Neural crest cell (in vitro differentiated cells): ENCODE results near the gene RALGDS. TPM values are rescaled to one million over a fixed set of nuclear protein-coding genes. Genes with fewer than 3 reads are reported as not detected.
A peak's percentile ranks its signal among the peaks of the same experiment; 100 is the strongest.

Experiments
- DNase-seq: peaks from one replicate; pipeline ENCODE4 v3.0.0; 2021; ENCODE audit warnings: low read depth, mixed read lengths, low spot score
- H3K27ac Mint-ChIP-seq: one replicate; pipeline ENCODE4 v1.8.0; 2021; ENCODE audit warnings: mild to moderate bottlenecking, mixed read lengths; ENCODE audit not compliant: unreplicated experiment
- H3K27me3 Mint-ChIP-seq: 2 replicates; pipeline ENCODE4 v1.8.0; 2021; ENCODE audit warnings: low read depth, mild to moderate bottlenecking, mixed read lengths
- H3K36me3 Mint-ChIP-seq: 2 replicates; pipeline ENCODE4 v1.8.0; 2021; ENCODE audit warnings: low read depth, mild to moderate bottlenecking, mixed read lengths
- H3K4me1 Mint-ChIP-seq: 2 replicates; pipeline ENCODE4 v1.8.0; 2021; ENCODE audit warnings: mixed read lengths
- H3K4me3 Mint-ChIP-seq: one replicate; pipeline ENCODE4 v1.8.0; 2021; ENCODE audit warnings: mild to moderate bottlenecking, mixed read lengths
- H3K9me3 Mint-ChIP-seq: 2 replicates; pipeline ENCODE4 v1.8.0; 2021; ENCODE audit warnings: mixed read lengths
- total RNA-seq: library from RNA; stranded (reverse); gene quantifications from 2 replicates; pipeline ENCODE4 v1.2.1, GENCODE V29; 2021
- TF ChIP-seq, protein P1 (sequence below): fragments of 200-600 bp; sonication (generic); conservative IDR thresholded peaks from 2 replicates; pipeline ENCODE4 v1.5.0; 2021; ENCODE audit warnings: antibody characterized with exemption, mild to moderate bottlenecking

Gene RALGDS
- total RNA-seq, 1 donor from 2014 or later = 73.8 TPM

DNA sequence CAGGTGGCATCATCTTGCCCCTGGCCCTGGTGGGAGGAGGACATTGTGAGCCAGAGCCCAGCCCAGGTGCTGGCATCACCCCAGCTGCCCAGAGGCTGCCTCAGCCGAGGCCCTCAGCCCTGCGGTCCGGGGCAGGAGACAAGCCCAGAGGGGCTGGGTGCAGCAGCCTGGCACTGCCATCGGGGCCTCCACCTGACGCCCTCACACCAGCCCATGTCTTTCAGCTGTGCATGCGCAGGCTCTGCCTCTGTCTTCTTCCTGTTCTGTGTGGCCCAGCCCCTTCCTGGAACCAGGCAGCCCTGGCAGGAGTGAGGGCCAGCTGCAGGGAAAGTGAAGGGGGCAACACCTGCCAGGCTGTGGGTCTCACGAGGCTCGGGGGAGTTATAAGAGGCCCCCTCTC is 64.0 kb downstream of the RALGDS start:
- H3K9me3 Mint-ChIP-seq = no peaks in the 10 kb centered on the region
- H3K27me3 Mint-ChIP-seq = no peaks in the 10 kb centered on the region
- H3K36me3 Mint-ChIP-seq = no peaks in the 10 kb centered on the region
- no peak overlapping the region for H3K4me3 Mint-ChIP-seq
- H3K4me1 Mint-ChIP-seq = peaks cover 22% of the 10 kb centered on the region
- TF ChIP-seq, protein P1, sequence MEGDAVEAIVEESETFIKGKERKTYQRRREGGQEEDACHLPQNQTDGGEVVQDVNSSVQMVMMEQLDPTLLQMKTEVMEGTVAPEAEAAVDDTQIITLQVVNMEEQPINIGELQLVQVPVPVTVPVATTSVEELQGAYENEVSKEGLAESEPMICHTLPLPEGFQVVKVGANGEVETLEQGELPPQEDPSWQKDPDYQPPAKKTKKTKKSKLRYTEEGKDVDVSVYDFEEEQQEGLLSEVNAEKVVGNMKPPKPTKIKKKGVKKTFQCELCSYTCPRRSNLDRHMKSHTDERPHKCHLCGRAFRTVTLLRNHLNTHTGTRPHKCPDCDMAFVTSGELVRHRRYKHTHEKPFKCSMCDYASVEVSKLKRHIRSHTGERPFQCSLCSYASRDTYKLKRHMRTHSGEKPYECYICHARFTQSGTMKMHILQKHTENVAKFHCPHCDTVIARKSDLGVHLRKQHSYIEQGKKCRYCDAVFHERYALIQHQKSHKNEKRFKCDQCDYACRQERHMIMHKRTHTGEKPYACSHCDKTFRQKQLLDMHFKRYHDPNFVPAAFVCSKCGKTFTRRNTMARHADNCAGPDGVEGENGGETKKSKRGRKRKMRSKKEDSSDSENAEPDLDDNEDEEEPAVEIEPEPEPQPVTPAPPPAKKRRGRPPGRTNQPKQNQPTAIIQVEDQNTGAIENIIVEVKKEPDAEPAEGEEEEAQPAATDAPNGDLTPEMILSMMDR = no peak
- H3K27ac Mint-ChIP-seq = no peak overlapping the region
- DNase-seq = no peak

DNA sequence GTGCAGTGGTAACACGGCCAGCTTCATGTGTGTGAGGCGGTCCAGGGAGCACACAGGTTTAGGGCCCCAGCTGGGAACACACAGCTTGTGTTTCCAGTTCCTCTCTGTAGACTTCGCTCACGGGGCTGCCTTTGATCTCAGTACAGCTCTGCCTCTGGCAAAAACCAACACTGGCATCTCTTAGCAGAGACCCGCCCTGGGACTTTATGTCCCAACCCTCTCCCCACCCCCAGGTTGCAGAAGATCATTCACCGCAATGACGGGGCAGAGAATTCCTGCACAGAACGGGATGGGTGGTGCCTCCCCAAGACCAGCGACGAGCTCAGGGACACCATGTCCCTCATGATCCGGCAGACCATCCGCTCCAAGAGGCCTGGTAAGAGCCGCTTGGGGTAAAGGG is 64.5 kb downstream of the RALGDS start:
- no peak for DNase-seq
- Mint-ChIP-seq H3K36me3 (no peaks in the 10 kb centered on the region), H3K4me3 (no peak overlapping the region), H3K4me1 (peaks cover 22% of the 10 kb centered on the region), H3K27ac (no peak overlapping the region), H3K27me3 (no peaks in the 10 kb centered on the region), H3K9me3 (no peaks in the 10 kb centered on the region)
- TF ChIP-seq, protein P1 = no peak

DNA sequence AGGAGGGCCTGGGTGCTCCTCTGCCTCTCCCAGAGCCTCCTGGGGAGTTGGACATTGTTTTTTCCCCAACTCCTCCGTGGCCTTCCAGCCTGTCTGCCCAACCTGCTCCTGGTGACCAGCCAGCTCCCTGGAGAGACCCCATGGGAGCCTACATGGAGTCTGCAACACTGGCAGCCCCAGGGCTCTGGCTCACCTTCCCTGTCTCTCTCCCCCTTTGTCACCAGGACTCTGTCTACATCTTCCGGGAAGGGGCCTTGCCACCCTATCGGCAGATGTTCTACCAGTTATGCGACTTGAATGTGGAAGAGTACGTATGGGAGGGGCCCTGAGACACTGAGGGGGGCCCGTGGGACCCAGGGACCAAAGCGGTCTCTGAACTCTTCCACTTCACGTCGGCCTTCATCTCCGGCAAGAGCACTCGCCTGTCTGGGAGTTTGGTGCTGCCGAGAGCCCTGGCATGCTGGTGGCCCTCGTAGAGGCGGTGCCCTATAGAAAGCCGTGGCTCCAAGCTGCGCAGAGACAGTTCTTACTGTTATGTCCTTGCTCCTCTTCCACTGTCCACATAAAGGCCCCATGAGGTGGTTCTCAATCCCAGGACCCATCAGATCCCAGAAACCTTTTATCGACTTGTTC is 65.1 kb downstream of the RALGDS start:
- TF ChIP-seq, protein P1 = no peak
- no peaks in the 10 kb centered on the region for H3K27me3 Mint-ChIP-seq
- H3K9me3 Mint-ChIP-seq = no peaks in the 10 kb centered on the region
- H3K27ac Mint-ChIP-seq = no peak overlapping the region
- H3K36me3 Mint-ChIP-seq = no peaks in the 10 kb centered on the region
- H3K4me3 Mint-ChIP-seq = no peak overlapping the region
- peaks cover 18% of the 10 kb centered on the region for H3K4me1 Mint-ChIP-seq
- DNase-seq = no peak

DNA sequence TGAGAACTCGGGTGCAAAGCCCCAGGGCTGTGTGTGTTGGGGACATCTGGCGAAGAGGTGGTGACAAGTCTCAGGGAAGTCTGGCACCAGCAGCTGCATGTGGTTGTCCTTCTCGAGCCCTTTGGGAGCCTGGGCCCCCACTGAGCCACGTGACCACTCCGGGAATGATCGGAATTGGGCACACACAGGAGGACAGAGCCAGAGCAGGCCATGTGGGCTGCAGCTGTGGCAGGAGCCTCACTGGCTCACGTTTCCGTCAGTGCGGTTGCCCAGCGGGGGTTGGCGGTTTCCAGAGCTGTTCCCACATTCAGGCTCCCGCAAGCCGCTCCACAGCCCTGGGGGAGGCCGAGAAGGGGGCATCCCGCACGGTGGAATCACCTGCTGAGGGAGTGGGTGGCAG is 66.1 kb downstream of the RALGDS start:
- no peak overlapping the region for H3K4me3 Mint-ChIP-seq
- H3K9me3 Mint-ChIP-seq = no peaks in the 10 kb centered on the region
- no peaks in the 10 kb centered on the region for H3K36me3 Mint-ChIP-seq
- H3K27ac Mint-ChIP-seq = peak overlapping the region; percentile 67
- TF ChIP-seq, protein P1 = no peak
- peaks cover 13% of the 10 kb centered on the region for H3K4me1 Mint-ChIP-seq
- no peak for DNase-seq
- H3K27me3 Mint-ChIP-seq = no peaks in the 10 kb centered on the region

DNA sequence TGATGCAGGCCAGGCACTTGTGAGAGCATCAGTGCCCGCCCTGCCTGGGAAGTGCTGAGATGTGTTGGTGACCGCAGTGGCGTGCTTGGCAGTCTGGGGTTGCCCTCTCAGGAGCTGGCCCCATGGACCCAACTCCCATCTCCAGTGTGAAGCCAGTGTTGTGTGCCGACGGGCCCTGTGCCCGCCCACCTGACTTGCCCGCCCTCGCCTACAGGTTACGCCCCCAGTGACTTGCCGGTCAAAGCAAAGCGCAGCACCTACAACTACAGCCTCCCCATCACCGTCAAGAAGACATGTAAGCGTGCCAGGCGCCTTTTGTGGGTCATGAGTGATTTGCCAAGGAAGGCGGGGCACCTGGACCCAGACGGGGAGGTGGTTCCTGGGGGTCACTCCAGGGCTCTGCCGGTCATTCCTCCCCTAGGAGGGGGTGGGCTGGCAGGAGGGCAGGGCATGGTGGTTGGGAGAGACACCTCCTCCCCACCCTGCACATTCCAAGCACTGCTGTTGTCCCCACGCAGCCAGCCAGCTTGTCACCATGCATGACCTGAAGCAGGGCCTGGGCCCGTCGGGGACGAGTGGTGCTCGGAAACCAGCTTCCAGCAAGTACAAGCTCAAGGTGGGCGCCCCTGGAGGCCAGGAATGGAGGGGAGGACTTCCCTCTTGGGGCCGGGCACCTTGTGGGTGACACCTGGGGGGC is 66.7 kb downstream of the RALGDS start:
- TF ChIP-seq, protein P1 = no peak
- peaks cover 7% of the 10 kb centered on the region for H3K4me1 Mint-ChIP-seq
- no peaks in the 10 kb centered on the region for H3K36me3 Mint-ChIP-seq
- H3K9me3 Mint-ChIP-seq = no peaks in the 10 kb centered on the region
- no peak overlapping the region for H3K4me3 Mint-ChIP-seq
- H3K27me3 Mint-ChIP-seq = no peaks in the 10 kb centered on the region
- H3K27ac Mint-ChIP-seq = no peak overlapping the region
- DNase-seq = no peak
